Activated CD4-positive, alpha-beta T cell treated with anti-CD3 and anti-CD28 coated beads for 24 hours (primary cell): Measurements from ENCODE around the gene VKORC1.

Experiments
- DNase-seq, 2 donors: peaks; one replicate each; pipeline ENCODE4 v3.0.0-alpha.2; 2020; ENCODE audit warnings: low read depth in 2 of 2

VKORC1 gene

DNA sequence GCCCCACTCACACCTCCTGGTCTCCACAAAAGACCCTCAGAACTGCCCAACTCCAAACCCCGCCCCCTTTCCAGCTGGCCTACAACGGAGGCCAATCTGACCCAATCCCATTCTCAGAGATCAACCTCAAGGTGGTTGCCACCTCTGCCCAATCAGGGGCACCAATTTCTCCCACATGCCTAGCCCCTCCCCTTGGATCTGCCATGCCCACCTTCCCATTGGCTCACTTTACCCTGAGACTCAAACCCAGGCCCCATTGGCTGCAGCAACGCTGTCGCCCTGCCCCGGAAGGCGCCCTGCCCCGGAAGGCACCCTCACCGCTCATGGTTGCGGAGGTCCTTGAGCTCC is 31.1 kb downstream of the VKORC1 start:
- DNase-seq = no peak

DNA sequence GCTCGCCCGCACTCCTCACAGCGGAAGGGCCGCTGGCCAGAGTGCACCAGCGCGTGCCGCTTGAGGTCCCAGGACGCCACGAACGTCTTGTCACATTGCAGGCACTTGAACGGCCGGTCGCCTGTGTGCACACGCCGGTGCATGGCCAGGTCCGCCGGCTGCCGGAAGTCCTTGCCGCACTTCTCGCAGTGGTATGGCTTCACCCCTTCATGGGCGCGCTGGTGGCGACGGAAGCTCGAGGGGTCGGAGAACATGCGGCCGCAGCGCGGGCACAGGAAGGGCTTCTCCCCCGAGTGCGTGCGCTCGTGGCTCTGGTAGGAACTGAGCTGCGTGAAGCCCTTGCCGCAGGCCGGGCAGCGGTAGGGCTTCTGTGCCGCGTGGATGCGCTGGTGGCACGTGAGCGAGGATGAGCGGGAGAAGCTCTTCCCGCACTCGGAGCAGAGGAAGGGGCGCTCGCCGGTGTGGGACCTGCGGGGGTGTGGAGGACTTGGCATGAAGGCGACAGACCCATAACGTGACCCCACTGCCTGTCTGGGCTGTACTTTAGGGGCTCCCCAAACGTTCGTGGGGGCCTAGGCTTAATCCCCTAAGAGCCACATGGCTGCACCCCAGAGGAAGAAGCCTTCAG is 32.7 kb downstream of the VKORC1 start:
- no peak for DNase-seq

DNA sequence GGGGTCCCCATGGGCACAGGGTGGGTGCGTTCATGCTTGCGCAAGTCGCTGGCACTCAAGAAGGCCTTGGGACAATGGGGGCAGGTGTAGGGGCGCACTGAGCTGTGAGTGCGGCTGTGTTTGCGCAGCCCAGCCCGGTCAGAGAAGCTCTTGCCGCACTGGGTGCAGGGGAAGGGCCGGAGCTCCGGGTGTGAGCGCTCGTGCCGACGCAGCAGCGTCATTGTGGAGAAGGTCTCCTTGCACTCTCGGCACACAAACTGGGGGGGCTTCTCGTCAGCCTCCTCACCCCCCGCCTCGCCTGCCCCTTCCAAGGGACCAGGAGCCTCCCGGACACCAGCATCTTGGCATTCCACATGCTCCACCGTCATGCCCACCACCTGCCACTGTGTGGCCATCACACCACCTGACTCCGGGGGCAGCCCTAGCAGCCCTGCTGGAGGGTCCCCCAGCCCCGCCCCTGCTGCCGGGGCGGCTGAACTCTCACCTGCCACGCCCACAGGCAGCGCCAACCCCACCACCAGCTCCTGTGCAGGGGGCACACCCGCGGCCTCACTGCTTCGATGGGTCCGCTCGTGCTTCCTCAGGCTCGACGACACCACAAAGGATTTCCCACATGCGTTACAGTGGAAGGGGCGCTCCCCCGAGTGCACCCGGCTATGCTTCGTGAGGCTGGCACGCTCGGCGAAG is 33.3 kb downstream of the VKORC1 start:
- DNase-seq = no peak

DNA sequence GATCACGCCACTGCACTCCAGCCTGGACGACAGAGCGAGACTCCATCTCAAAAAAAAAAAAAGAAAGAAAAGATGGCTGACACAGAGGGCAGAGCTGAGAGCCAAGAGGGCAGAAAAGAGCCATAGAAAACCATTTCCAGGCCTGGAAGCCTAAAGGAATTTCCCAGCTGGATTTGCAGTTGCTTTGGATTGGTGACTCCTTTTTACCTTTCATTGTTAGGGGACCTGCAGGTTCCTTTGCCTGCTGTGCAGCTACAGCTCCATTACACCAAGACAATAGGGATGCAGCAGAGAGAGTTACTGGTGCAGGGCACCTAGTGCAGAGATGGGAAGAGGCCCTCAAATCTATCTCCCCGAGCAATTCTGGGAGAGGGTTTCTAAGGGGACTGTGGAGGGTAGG is 39.0 kb downstream of the VKORC1 start:
- no peak for DNase-seq

DNA sequence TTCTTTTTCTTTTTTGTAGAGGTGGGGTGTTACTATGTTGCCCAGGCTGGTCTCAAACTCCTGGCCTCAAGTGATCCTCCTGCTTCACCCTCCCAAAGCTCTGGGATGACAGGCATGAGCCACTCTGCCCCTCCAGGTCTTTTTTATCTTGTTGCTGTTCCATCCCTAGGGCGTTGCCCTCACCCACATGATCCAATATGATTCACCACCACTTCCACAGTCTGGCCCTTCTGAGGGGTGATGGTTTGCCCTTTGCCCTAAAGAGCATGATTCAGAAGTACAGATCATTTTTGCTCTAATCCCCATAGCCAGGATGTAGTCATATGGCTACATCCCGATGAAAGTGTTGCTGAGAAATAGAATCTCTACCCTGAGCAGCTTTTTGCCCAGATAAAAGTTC is 42.5 kb downstream of the VKORC1 start:
- DNase-seq = no peak

DNA sequence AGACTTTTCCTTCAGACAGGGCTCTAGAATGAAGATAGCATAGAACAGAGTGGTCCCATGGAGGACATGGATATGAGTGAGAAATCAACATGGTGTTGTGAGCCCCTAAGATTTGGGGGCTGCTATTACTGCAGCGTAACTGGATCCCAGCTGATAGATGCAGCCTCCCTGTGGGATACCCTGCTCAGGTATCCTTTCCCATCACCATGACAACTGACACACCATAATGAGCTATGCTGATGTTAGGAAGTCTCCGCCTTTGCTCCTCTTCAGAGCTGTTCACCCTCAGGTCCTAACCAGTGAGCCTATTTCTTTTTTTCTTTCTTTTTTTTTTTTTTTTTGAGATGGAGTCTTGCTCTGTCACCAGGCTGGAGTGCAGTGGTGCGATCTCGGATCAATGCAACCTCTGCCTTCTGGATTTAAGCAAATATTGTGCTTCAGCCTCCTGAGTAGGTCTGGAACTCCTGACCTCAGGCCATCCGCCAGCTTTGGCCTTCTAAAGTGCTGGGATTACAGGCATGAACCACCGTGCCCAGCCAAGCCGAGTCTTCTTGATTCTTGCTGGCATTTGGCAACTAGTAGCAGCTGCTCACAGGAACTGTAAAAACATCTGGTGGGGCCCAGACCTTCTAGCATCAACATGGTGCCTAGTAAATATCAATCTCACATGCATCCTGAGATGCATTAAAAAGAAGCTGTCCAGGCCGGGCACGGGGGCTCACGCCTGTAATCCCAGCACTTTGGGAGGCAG is 44.1 kb downstream of the VKORC1 start:
- no peak for DNase-seq

DNA sequence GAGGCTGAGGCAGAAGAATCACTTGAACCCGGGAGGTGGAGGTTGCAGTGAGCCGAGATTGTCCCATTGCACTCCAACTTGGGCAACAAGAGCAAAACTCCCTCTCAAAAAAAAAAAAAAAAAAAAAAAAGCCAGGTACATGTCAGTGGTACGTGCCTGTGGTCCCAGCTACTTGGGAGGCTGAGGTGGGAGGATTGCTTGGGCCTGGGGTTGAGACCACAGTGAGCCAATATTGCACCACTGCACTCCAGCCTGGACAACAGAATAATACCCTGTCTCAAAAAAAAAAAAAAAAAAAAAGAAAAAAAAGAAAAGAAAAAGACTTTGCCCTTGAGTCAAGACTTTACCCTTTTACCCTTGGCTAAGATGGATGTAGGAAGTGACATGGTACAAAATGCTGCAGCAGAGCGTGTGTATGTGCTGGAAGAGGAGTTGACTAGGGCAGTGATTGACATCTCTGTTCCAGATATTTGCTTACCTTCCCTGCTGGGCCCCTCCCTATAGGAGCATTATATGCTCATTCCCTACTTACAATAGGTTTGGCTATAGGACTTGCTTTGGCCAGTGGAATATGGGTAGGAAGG is 50.6 kb downstream of the VKORC1 start:
- DNase-seq = no peak

DNA sequence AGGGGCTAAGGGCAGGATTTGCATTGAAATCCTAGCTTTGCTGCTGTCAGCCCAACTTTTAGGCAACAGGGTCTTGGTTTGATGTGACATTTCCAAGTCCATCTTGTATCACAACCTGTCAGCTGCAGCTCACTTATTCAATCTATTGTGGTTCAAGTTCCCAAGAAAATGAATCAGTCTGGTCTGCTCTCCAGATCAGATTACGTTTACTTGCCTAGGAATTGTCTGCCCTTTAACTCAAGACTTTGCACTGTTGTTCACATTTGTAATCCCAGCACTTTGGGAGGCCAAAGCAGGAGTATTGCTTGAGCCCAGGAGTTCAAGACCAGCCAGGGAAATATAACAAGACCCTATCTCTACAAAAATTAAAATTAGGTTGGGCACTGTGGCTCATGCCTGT is 51.2 kb downstream of the VKORC1 start:
- no peak for DNase-seq

DNA sequence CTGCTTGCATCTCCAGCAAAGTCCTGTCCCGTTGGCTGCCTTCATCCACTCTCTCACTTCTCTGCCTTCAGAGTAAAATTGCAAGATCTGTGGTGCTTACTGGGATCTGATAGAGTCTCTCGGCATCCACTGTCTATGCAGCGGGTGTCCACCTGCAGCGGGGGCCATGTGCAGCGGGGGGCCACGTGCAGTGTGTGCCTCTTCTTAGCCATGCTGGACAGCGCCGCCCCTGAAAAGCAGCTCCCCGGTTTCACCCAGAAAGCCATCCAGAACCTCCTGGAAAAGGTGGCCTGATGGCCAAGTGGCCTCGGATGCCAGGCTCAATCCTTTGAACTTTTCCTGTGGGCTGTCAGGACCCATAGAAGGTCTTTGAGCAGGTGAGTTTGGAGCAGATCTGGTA is 51.7 kb downstream of the VKORC1 start:
- DNase-seq = no peak
